Epithelial cell of proximal tubule (primary cell): Measurements from ENCODE around the gene CD200R1L. TPM values are rescaled to one million over a fixed set of nuclear protein-coding genes. Genes with fewer than 3 reads are reported as not detected.

Experiments
- DNase-seq: peaks from one replicate; pipeline ENCODE4 v3.0.0-alpha.2; 2011; ENCODE audit warnings: low read depth
- H3K4me3 ChIP-seq: 2 replicates; pipeline ENCODE4 v1.5.1; 2011; ENCODE audit warnings: low read depth, mild to moderate bottlenecking, low read length
- total RNA-seq: library from RNA; depleted of rRNA; stranded (reverse); fragments of >200 nt; gene quantifications from 2 replicates; pipeline ENCODE4 v1.2.3, GENCODE V29; 2015
- TF ChIP-seq, protein P1 (sequence below): conservative IDR thresholded peaks from 2 replicates; pipeline ENCODE4 v1.5.1; 2012; ENCODE audit warnings: low read depth, mild to moderate bottlenecking, low read length

Gene CD200R1L
- total RNA-seq, 1 donor from 2014 or later: not detected

DNA sequence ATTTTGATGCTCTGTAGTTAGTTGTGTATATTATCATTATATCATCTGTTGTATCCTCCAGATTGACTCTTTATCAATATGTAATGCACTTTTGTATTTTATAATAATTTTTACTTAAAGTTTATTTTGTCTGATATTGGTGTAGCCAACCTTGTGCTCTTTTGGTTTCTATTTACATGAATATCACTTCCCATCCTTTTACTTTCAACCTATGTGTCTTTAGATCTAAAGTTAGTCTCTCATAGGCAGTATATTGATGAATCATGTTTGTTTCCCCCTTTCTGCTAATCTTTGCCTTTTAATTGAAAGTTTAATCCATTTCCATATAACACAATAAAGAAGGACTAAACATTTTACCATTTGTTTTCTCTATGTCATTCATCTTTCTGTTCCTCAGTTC is 28.1 kb upstream of the CD200R1L start:
- H3K4me3 ChIP-seq: no peak overlapping the region
- TF ChIP-seq, protein P1, sequence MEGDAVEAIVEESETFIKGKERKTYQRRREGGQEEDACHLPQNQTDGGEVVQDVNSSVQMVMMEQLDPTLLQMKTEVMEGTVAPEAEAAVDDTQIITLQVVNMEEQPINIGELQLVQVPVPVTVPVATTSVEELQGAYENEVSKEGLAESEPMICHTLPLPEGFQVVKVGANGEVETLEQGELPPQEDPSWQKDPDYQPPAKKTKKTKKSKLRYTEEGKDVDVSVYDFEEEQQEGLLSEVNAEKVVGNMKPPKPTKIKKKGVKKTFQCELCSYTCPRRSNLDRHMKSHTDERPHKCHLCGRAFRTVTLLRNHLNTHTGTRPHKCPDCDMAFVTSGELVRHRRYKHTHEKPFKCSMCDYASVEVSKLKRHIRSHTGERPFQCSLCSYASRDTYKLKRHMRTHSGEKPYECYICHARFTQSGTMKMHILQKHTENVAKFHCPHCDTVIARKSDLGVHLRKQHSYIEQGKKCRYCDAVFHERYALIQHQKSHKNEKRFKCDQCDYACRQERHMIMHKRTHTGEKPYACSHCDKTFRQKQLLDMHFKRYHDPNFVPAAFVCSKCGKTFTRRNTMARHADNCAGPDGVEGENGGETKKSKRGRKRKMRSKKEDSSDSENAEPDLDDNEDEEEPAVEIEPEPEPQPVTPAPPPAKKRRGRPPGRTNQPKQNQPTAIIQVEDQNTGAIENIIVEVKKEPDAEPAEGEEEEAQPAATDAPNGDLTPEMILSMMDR: no peak
- no peak for DNase-seq

DNA sequence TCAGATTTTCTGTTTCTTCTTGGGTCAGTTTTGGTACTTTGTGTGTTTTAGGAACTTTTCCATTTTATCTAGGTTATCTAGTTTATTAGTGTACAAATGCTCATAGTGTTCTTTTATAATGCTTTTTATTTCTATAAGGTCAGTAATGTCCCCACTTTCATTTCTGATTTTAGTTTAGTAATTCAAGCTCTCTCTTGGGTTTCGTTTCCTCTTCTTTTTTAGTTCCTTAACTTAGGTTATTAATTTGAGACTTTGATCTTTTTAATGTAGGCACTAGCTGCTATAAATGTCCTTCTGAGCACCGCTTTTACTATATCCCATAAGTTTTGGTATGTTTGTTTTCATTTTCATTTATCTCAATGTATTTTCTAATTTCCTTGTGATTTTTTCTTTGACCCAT is 27.0 kb upstream of the CD200R1L start:
- TF ChIP-seq, protein P1: no peak
- no peak overlapping the region for H3K4me3 ChIP-seq
- no peak for DNase-seq

DNA sequence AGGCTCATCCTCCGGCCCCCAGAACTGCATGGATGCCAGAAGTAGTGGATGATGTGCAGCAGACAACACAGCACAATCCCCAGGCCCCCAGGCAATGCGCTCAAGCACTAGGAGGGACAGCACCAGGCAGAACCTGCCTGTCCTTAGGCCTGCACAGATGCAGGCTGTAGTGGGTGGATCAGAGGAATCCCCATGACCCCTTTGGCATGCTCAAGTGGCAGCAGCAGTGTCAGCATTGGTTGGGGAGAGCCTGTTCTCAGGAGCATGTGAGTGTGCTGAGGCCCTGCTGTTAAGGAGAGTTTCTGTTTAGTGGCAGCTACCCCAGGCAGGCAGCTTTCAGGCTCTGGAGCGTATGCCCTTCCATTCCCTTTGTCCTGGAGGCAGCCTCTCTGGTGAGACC is 25.1 kb upstream of the CD200R1L start:
- H3K4me3 ChIP-seq: no peak overlapping the region
- no peak for DNase-seq
- TF ChIP-seq, protein P1: no peak

DNA sequence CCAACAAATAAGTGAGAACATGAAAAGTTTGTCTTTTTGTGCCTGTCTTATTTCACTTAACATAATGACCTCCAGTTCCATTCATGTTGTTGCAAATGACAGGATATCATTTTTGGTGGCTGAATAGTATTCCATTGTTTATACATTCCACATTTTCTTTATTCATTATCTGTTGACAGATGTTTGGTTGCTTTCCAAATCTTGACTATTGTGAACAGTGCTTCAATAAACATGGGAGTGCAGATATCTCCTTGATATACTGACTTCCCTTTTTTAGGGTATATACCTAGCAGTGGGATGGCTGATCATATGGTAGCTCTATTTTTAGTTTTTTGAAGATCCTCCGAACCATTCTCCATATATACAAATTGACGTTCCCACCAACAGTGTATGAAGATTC is 19.1 kb upstream of the CD200R1L start:
- TF ChIP-seq, protein P1: no peak
- no peak overlapping the region for H3K4me3 ChIP-seq
- no peak for DNase-seq

DNA sequence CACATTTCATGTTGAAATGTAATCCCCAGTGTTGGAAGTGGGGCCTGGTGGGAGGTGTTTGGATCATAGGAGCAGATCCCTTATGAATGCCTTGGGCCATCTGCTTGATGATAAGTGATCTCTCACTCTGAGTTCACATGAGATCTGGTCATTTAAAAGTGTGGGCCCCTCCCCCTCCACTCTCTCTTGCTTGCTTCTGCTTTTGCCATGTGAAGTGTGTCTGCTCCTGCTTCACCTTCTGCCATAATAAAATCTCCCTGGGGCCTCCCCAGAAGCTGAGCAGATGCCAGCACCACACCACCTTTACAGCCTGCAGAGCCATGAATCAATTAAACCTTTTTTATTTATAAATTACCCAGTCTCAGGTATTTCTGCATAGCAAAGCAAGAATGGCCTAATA is 14.2 kb upstream of the CD200R1L start:
- TF ChIP-seq, protein P1: no peak
- DNase-seq: no peak
- H3K4me3 ChIP-seq: no peak overlapping the region

DNA sequence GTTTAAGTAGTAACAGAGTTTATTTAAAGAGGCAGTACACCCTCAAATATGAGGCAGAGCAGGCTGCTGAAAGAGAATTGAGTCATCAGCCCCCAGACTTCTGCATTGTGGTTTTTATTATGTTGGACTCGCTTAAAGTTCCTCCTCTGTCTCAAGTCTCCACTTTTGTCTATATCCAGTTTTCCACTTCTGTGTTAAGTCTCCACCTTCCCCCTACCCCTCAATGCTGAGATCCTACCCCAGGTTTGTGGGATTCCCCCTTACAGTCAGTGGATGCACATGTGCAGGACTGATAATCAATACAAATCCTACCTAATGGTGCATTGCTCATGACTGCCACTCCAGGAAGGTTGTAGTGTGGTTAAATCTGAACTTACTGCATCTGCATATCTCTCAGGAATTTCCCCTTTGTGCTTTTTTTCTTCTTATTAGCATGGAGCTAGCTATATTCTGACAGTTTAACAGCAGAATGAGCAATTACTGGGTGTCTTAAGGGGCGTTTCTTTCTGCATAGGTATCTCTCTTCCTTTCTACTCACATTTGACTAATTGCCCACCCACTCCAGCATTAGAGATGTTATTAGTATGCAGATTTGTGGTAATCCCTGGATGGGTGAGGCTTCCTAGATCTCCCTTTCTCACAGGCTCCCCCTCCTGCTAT is 11.9 kb upstream of the CD200R1L start:
- TF ChIP-seq, protein P1: no peak
- no peak overlapping the region for H3K4me3 ChIP-seq
- no peak for DNase-seq

DNA sequence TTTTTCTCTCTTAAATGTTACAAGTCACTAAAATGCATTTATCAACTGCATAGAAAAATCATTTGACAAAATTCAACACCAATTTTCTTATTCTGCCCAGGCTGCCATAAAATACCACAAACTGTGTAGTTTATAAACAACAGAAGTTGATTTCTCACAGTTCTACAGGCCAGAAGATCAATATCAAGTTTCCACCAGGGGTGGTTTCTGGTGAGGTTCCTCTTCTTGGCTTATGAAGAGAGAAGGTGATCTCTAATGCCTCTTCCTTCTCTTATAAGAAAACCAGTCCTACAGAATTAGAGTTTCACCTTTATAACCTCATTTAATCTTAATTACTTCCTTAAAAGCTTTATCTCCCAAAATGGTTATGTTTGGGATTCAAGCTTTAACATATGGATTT is 10.9 kb upstream of the CD200R1L start:
- TF ChIP-seq, protein P1: no peak
- no peak for DNase-seq
- H3K4me3 ChIP-seq: no peak overlapping the region
